Esophagus squamous epithelium (tissue), 5 donors: Measurements from ENCODE around the gene ATP5PD. TPM values are rescaled to one million over a fixed set of nuclear protein-coding genes. Genes with fewer than 3 reads are reported as not detected.

Source experiments
- DNase-seq: peaks from one replicate; lab custom pipeline; 2025; lab: John Stamatoyannopoulos, UW
- H3K27ac ChIP-seq, 4 donors: fragments of 200-600 bp; sonication (generic); one replicate each; pipeline ENCODE4 v1.5.1; 2016 to 2019; ENCODE audit warnings: mild to moderate bottlenecking in 1 of 4
- H3K27me3 ChIP-seq, 4 donors: fragments of 200-600 bp; sonication (generic); 1 replicate in 3 of 4; 2 replicates in 1 of 4; pipeline versions ENCODE4 v1.5.1 to v1.6.0; 2017 to 2021; ENCODE audit warnings: antibody characterized with exemption in 1 of 4
- H3K36me3 ChIP-seq, 3 donors: fragments of 200-600 bp; sonication (generic); one replicate each; pipeline ENCODE4 v1.5.1; 2016 to 2019
- H3K4me1 ChIP-seq, 3 donors: fragments of 200-600 bp; sonication (generic); one replicate each; pipeline ENCODE4 v1.5.1; 2017 to 2019
- H3K4me3 ChIP-seq, 4 donors: fragments of 200-600 bp; sonication (generic); 1 replicate in 3 of 4; 2 replicates in 1 of 4; pipeline ENCODE4 v1.5.1; 2016 to 2019; ENCODE audit warnings: mild to moderate bottlenecking in 2 of 4, moderate library complexity in 1 of 4
- H3K9me3 ChIP-seq, 3 donors: fragments of 200-600 bp; sonication (generic); one replicate each; pipeline ENCODE4 v1.5.1; 2016 to 2019
- POLR2A ChIP-seq, 4 donors: fragments of 450-650 bp; IDR thresholded peaks; one replicate each; pipeline ENCODE4 v1.6.1; 2017; ENCODE audit warnings: antibody characterized with exemption in 4 of 4, mild to moderate bottlenecking in 4 of 4, moderate library complexity in 3 of 4
- WGBS, 2 donors: methylation state at CpG; one replicate each; pipeline ENCODE4 v1.1.5; 2018; 5-methylcytosine and 5-hydroxymethylcytosine counted together
- intact Hi-C: fragments of 100-400 bp; cut with DNase I; formaldehyde crosslinking; loops from one replicate; pipeline ENCODE4 v1.15.0; 2022
- total RNA-seq, 4 donors: library from RNA; depleted of rRNA; stranded (reverse); fragments of >200 nt; gene quantifications; one replicate each; pipeline ENCODE4 v1.1.0, GENCODE V29; 2016
- TF ChIP-seq, protein P1 (sequence below), 6 experiments: fragments of 450-650 bp in 4 of 6; fragments of 200-600 bp in 2 of 6; sonication (generic) in 2 of 6; IDR thresholded peaks; one replicate each; pipeline ENCODE4 v1.5.1; 2016 to 2019; ENCODE audit warnings: antibody characterized with exemption in 6 of 6, mild to moderate bottlenecking in 4 of 6, moderate library complexity in 4 of 6
- donor health status: DM: yes; HTN: yes; CAD: no.

Gene ATP5PD
- total RNA-seq, 4 donors from 2014 or later = 252 to 300 (median 277) TPM

DNA sequence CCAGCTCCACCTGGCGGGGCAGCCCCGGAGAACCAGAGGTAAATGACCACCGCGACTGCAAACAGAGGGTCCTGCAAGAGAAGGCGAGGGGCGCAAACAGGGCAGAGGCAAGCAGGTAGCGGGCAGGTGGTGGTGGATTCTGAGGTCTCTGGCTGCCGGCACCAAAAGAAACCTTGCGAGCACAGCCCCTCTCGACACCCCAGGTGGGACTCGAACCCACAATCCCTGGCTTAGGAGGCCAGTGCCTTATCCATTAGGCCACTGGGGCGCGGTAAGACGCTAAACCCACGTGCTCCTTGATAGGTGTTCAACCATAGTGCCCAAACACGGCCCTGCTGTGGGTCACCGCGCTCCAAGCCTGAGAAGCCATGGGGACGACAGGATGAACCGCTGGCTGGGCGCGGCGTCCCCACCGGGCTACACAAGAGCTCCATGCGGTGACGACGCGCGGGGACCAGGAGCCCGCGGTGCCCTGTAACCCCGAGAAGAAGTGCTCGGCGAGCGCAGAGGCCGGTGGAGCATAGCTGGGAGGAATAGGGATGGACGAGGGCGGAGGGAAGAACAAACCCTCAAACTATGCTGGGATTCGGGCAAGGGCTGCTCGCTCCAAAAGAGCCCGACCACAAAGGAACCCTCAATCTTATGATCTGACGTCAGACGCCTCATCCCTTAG is 12.4 kb downstream of the ATP5PD start:
- intact Hi-C loops = no loop called here

DNA sequence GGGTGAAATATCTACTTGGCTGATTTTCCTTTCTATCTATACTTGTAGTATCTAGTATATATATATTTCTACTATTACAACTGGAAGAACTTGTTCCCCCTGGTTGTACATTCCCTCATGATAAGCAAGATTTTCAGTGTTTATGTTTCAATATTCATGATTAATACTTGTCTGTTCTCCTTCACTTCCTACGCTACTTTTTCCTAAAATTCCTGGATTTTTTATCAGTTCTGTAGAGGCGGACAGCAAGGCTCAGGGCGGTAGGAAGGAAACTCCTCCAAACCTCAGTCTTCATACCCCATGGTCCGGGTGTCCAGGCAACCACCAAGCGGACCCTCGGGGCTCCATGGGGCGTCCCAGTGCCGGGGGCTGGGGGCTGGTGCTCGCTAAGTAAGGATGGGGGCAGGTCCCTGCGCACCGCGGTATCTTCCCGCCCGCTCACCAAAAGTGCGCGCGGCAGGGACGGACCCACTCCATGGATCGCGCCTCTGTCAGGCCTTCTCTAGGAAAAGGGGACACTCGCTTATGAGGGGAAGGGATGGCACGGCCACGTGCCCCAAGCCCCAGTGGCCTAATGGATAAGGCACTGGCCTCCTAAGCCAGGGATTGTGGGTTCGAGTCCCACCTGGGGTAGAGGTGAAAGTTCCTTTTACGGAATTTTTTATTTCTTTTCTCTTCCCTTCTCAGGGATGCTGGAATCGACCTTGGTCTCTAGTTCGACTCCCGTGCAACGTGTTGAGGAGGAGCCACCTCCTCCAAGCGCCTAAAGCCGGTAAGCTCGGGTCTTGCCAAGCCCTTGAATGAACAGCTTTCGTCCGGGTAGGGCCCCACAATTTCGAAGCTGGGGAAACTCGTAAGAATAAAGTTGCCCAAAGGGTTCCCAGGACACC is 13.2 kb downstream of the ATP5PD start:
- TF ChIP-seq, protein P1, sequence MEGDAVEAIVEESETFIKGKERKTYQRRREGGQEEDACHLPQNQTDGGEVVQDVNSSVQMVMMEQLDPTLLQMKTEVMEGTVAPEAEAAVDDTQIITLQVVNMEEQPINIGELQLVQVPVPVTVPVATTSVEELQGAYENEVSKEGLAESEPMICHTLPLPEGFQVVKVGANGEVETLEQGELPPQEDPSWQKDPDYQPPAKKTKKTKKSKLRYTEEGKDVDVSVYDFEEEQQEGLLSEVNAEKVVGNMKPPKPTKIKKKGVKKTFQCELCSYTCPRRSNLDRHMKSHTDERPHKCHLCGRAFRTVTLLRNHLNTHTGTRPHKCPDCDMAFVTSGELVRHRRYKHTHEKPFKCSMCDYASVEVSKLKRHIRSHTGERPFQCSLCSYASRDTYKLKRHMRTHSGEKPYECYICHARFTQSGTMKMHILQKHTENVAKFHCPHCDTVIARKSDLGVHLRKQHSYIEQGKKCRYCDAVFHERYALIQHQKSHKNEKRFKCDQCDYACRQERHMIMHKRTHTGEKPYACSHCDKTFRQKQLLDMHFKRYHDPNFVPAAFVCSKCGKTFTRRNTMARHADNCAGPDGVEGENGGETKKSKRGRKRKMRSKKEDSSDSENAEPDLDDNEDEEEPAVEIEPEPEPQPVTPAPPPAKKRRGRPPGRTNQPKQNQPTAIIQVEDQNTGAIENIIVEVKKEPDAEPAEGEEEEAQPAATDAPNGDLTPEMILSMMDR (IDR thresholded peaks at IDR 0.05) = no peak
- TF ChIP-seq POLR2A (IDR thresholded peaks at IDR 0.05) = no peak
- intact Hi-C loops = no loop called here
- H3K27me3 ChIP-seq = no peaks in the 10 kb centered on the region
- no peak for DNase-seq
- H3K27ac ChIP-seq = peak overlapping the region; percentile 84 to 96 (median 94)
- H3K4me3 ChIP-seq = peak overlapping the region; percentile 36 to 85 (median 75)
- peaks cover 1 to 10% (median 4%) of the 10 kb centered on the region in 3 donors for H3K36me3 ChIP-seq
- 0 to 2% methylated on average over 14 to 18 of the region's 36 CpGs for WGBS, 2 donors
- no peaks in the 10 kb centered on the region for H3K9me3 ChIP-seq
- H3K4me1 ChIP-seq = peaks cover 39 to 60% (median 40%) of the 10 kb centered on the region in 3 donors

More for the DNA sequence above, 12.4 kb downstream of the ATP5PD start:
- Histone ChIP-seq H3K4me3 (peak overlapping the region; percentile 36 to 85 (median 75)), H3K36me3 (peaks cover 9 to 17% (median 9%) of the 10 kb centered on the region in 3 donors), H3K27ac (peak overlapping the region; percentile 84 to 96 (median 94)), H3K27me3 (no peaks in the 10 kb centered on the region), H3K4me1 (peaks cover 39 to 60% (median 40%) of the 10 kb centered on the region in 3 donors), H3K9me3 (no peaks in the 10 kb centered on the region)
- 0 to 1% methylated on average over 20 to 25 of the region's 43 CpGs for WGBS, 2 donors
- TF ChIP-seq POLR2A (IDR thresholded peaks at IDR 0.05) = no peak
- TF ChIP-seq, protein P1 (IDR thresholded peaks at IDR 0.05) = peak in 2 of 6 experiments; percentile 11
- DNase-seq = no peak

DNA sequence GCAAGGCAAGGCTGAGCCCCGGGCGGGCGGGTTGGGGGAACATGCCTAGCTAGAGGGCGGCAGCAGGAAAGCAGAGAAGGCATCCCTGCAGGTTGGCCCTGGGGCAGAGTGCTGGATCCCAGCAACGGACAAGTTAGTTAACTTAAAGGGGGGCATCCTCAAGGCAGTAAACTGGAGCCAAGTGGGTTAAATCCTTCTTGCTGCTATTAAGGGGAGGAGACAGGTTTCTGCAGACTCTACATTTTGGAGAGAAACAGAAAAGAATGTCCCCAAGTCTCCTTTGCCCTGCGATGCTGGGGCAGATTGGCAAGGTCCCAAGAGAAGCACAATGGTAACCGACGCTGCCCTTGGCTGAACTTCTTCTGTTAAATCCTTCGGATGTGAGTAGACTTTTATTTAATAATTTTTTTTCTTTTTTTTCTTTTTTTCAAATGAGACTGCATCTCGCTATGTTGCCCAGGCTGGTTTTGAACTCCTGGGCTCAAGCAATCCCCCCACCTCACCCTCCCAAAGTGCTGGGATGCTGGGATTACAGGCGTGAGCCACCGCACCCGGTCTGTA is 14.0 kb downstream of the ATP5PD start:
- Histone ChIP-seq H3K9me3 (no peaks in the 10 kb centered on the region), H3K4me1 (peaks cover 39 to 64% (median 40%) of the 10 kb centered on the region in 3 donors), H3K4me3 (peak overlapping the region in 3 of 4 donors; percentile 72 to 85 (median 78)), H3K36me3 (peaks cover 0 to 2% (median 0%) of the 10 kb centered on the region in 3 donors), H3K27me3 (no peaks in the 10 kb centered on the region), H3K27ac (peak overlapping the region; percentile 40 to 96 (median 82))
- 3 to 4% methylated on average over 12 to 13 of the region's 13 CpGs for WGBS, 2 donors
- DNase-seq = no peak
- intact Hi-C loops = no loop called here
- TF ChIP-seq POLR2A (IDR thresholded peaks at IDR 0.05) = no peak
- TF ChIP-seq, protein P1 (IDR thresholded peaks at IDR 0.05) = no peak

DNA sequence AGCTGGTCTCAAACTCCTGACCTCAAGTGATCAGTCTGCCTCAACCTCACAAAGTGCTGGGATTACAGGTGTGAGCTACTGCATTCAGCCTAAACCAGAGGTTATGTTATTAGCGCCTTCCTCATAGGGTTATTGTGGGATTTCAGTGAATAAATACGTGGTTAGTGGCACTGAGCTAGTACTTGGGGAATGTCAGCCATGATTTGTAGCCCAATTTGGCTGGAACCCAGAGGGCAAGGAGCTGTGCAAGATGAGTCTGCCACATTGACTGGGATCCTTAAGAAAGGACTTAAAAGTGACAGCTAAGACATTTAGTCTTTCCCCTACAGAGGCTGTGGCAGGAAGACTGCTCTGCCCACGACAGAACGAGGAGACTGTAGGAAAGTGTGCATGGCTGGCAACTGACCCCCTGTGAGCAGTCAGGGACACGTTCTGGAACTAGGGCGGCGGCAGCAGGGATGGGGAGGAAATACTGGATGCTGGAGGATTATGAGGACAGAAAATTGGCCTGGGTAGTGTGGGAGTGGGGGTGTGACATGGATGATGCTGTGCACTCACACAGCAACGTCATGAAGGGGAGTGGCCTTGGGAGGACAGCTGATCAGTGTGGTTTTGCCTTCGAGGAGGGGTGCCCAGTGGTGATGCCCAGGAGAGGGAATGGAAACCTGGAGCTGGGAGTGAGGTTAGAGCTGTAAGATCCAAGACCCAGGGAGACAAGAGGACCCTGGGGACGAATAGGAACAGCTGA is 14.6 kb downstream of the ATP5PD start:
- peaks cover 45 to 68% (median 45%) of the 10 kb centered on the region in 3 donors for H3K4me1 ChIP-seq
- intact Hi-C loops = no loop called here
- H3K9me3 ChIP-seq = no peaks in the 10 kb centered on the region
- no peaks in the 10 kb centered on the region for H3K27me3 ChIP-seq
- TF ChIP-seq POLR2A (IDR thresholded peaks at IDR 0.05) = no peak
- TF ChIP-seq, protein P1 (IDR thresholded peaks at IDR 0.05) = no peak
- H3K27ac ChIP-seq = peak overlapping the region; percentile 40 to 96 (median 82)
- peak; percentile 20 for DNase-seq
- H3K4me3 ChIP-seq = peak overlapping the region in 3 of 4 donors; percentile 72 to 85 (median 78)
- H3K36me3 ChIP-seq = no peaks in the 10 kb centered on the region
- WGBS, 2 donors = 2 to 7% methylated on average over 9 of the region's 10 CpGs
